Endothelial cell of umbilical vein (primary cell): ENCODE measurements around the gene KIF21B. TPM values are rescaled to one million over a fixed set of nuclear protein-coding genes. Genes with fewer than 3 reads are reported as not detected.

Experiments
- BruUV-seq: library from RNA; stranded (reverse); fragments of 400-500 nt; replicated peaks from 2 replicates; lab custom pipeline; 2021; lab: Mats Ljungman, UMichigan
- CTCF ChIA-PET: fragments of 300-600, 350-600 bp; sonication (Branson Sonifier 250); formaldehyde crosslinking; loops from one replicate; lab custom pipeline; 2021; ENCODE audit warnings: antibody characterized with exemption, inconsistent platforms; lab: Charles Lee
- POLR2A ChIA-PET: fragments of 300-600, 350-600 bp; sonication (Branson Sonifier 250); formaldehyde crosslinking; loops from one replicate; lab custom pipeline; 2021; ENCODE audit warnings: antibody characterized with exemption, inconsistent platforms; lab: Charles Lee
- DNase-seq: peaks from one replicate; pipeline ENCODE4 v3.0.0-alpha.2; 2011; ENCODE audit warnings: low read depth, low spot score
- FAIRE-seq: peaks from 2 replicates; lab custom pipeline; 2011; peaks lifted over from hg19 to GRCh38; lab: Jason Lieb, UNC
- H2AFZ ChIP-seq: 2 replicates; pipeline ENCODE4 v1.6.0; 2012; ENCODE audit warnings: low read depth, low read length, control low read depth, inconsistent platforms
- H3K27ac ChIP-seq: 2 replicates; pipeline ENCODE4 v1.5.1; 2011; ENCODE audit warnings: low read depth, mild to moderate bottlenecking, control low read depth, low read length, moderate library complexity; ENCODE audit not compliant: insufficient read depth
- H3K27me3 ChIP-seq, 2 experiments: 2 replicates each; pipeline versions ENCODE4 v1.6.0 to v1.6.1; 2011; ENCODE audit warnings: low read length in 2 of 2, mixed read lengths in 1 of 2; ENCODE audit not compliant: control insufficient read depth in 2 of 2, insufficient read depth in 2 of 2
- H3K36me3 ChIP-seq, 2 experiments: 2 replicates in 1 of 2; 3 replicates in 1 of 2; pipeline ENCODE4 v1.5.1; 2011; ENCODE audit warnings: low read length in 2 of 2, mild to moderate bottlenecking in 1 of 2, moderate library complexity in 1 of 2; ENCODE audit not compliant: control insufficient read depth in 2 of 2, insufficient read depth in 2 of 2; ENCODE audit errors: extremely low read depth in 1 of 2
- H3K4me1 ChIP-seq: 3 replicates; pipeline ENCODE4 v1.5.1; 2011; ENCODE audit warnings: mild to moderate bottlenecking, low read length; ENCODE audit not compliant: control insufficient read depth, insufficient read depth; ENCODE audit errors: extremely low read depth
- H3K4me2 ChIP-seq: 2 replicates; pipeline ENCODE4 v1.6.1; 2011; ENCODE audit warnings: low read length, control low read depth, mixed read lengths; ENCODE audit not compliant: insufficient read depth
- H3K4me3 ChIP-seq, 3 experiments: fragments of 200-600 bp in 1 of 3; sonication (generic), shearing (Covaris generic) in 1 of 3; replicated peaks in 1 of 3; 2 replicates each; pipeline ENCODE4 v1.5.1; 2011 to 2016; ENCODE audit warnings: control low read depth in 3 of 3, low read length in 3 of 3, mild to moderate bottlenecking in 2 of 3, inconsistent platforms in 1 of 3, low read depth in 1 of 3, moderate library complexity in 1 of 3; ENCODE audit not compliant: insufficient read depth in 1 of 3
- H3K79me2 ChIP-seq: 2 replicates; pipeline ENCODE4 v1.6.0; 2012; ENCODE audit warnings: low read length, inconsistent platforms; ENCODE audit not compliant: control insufficient read depth, insufficient read depth
- H3K9ac ChIP-seq: replicated peaks from 2 replicates; pipeline ENCODE3; 2011; ENCODE audit warnings: low read length, control low read depth; ENCODE audit not compliant: insufficient read depth; ENCODE audit errors: extremely low read depth
- H3K9me1 ChIP-seq: replicated peaks from 3 replicates; pipeline ENCODE4 v1.6.0; 2011; ENCODE audit warnings: mild to moderate bottlenecking, low read length; ENCODE audit not compliant: control insufficient read depth, insufficient read depth; ENCODE audit errors: extremely low read depth
- H3K9me3 ChIP-seq: replicated peaks from 2 replicates; pipeline ENCODE4 v1.5.1; 2012; ENCODE audit warnings: low read length, inconsistent platforms; ENCODE audit not compliant: control insufficient read depth, insufficient read depth
- H4K20me1 ChIP-seq: replicated peaks from 2 replicates; pipeline ENCODE3; 2011; ENCODE audit warnings: mild to moderate bottlenecking, low read length; ENCODE audit not compliant: control insufficient read depth, insufficient read depth; ENCODE audit errors: extremely low read depth
- EZH2 ChIP-seq: IDR thresholded peaks from 2 replicates; pipeline ENCODE4 v1.6.1; 2012; ENCODE audit warnings: borderline replicate concordance, low read depth, mild to moderate bottlenecking, moderate library complexity, low read length, inconsistent platforms; ENCODE audit not compliant: severe bottlenecking
- FOS ChIP-seq: IDR thresholded peaks from 2 replicates; pipeline ENCODE4 v1.6.1; 2011; ENCODE audit warnings: mild to moderate bottlenecking, low read length, moderate library complexity, borderline replicate concordance; ENCODE audit not compliant: insufficient read depth
- GATA2 ChIP-seq: IDR thresholded peaks from 2 replicates; pipeline ENCODE4 v1.7.0; 2011; ENCODE audit warnings: low read depth, mild to moderate bottlenecking, moderate library complexity, mixed read lengths, low read length; ENCODE audit not compliant: insufficient read length, insufficient read depth
- JUN ChIP-seq: IDR thresholded peaks from 2 replicates; pipeline ENCODE4 v1.6.1; 2011; ENCODE audit warnings: borderline replicate concordance, low read depth; ENCODE audit not compliant: insufficient read length, insufficient read depth
- MYC ChIP-seq: IDR thresholded peaks from one replicate; pipeline ENCODE4 v1.6.1; 2011; ENCODE audit warnings: mild to moderate bottlenecking, low read depth, low read length
- POLR2A ChIP-seq: IDR thresholded peaks from 2 replicates; pipeline ENCODE4 v1.6.1; 2012; ENCODE audit warnings: low read depth, mild to moderate bottlenecking, control low read depth, low read length
- POLR2AphosphoS5 ChIP-seq: IDR thresholded peaks from 2 replicates; pipeline ENCODE4 v1.6.1; 2012; ENCODE audit warnings: low read depth, mild to moderate bottlenecking, control low read depth, low read length, moderate library complexity; ENCODE audit not compliant: insufficient read depth
- dilution Hi-C: fragments of 300-500 bp; cut with MboI; formaldehyde crosslinking; loops from one replicate; pipeline ENCODE4 v1.15.0; 2019; ENCODE audit warnings: low sequenced_read_pairs; ENCODE audit not compliant: extremely low pct_ligation_motif_present
- intact Hi-C: fragments of 100-400 bp; cut with micrococcal nuclease; formaldehyde crosslinking; loops from one replicate; pipeline ENCODE4 v1.10.0; 2022
- polyA plus RNA-seq, 4 experiments: library from polyadenylated mRNA; depleted of rRNA in 3 of 4; stranded (reverse) in 3 of 4; unstranded in 1 of 4; fragments of >200 nt; gene quantifications; 2 replicates each; pipeline versions ENCODE4 v1.2.1 to v1.2.3, GENCODE V29; 2011 to 2012; ENCODE audit warnings: missing spikeins in 1 of 4
- total RNA-seq: library from RNA; stranded (reverse); gene quantifications from 2 replicates; pipeline ENCODE4 v1.2.3, GENCODE V29; 2021
- TF ChIP-seq, protein P1 (sequence below), 2 donors: IDR thresholded peaks; 1 replicate in 1 of 2; 2 replicates in 1 of 2; pipeline ENCODE4 v1.5.1; 2011; ENCODE audit warnings: low read length in 2 of 2, mild to moderate bottlenecking in 2 of 2, moderate library complexity in 2 of 2, control low read depth in 1 of 2, inconsistent platforms in 1 of 2, low read depth in 1 of 2; ENCODE audit not compliant: insufficient read depth in 1 of 2; ENCODE audit errors: extremely low read depth in 1 of 2
- TF ChIP-seq, protein P2 (sequence below): IDR thresholded peaks from 2 replicates; pipeline ENCODE4 v1.6.1; 2011; ENCODE audit not compliant: insufficient read depth, insufficient read length

Gene KIF21B
- total and polyA plus RNA-seq, 2 donors (not counting 3 experiments of a cell fraction or from before 2014, with no cell fraction given), result 1.9 to 4.4 TPM

DNA sequence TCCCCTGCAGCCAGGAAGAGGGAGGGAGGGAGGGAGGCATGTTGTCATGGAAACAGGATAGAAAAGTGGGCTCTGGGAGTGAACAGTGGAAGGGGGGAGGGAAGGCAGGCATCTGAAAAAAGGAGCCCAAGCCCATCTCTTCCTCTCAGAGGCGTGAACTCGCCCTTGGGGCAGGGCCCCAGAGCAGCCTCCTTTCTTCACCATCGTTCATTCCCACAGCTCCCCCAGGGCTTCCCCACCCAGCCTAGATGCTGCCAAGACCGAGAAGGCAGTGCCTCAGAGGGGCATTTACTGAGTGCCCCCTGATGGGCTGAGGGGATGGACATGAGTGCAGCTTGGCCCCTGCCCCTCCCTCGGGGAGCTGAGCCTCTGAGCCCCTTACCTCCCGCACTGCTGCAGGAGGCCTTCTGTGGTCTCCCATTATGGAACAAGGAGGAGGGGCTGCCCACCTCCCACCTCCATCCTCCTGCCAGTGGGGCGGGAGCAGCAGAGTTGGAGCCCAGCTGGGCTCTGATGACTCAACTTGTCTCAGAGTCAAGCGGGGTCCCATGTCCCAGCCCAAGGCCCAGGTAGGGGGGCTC lies 39.1 kb upstream of the KIF21B start:
- FAIRE-seq, result no peak
- TF ChIP-seq MYC (no peak), POLR2A (no peak), FOS (no peak), GATA2 (no peak), JUN (no peak), POLR2AphosphoS5 (no peak), EZH2 (no peak)
- TF ChIP-seq, protein P1, sequence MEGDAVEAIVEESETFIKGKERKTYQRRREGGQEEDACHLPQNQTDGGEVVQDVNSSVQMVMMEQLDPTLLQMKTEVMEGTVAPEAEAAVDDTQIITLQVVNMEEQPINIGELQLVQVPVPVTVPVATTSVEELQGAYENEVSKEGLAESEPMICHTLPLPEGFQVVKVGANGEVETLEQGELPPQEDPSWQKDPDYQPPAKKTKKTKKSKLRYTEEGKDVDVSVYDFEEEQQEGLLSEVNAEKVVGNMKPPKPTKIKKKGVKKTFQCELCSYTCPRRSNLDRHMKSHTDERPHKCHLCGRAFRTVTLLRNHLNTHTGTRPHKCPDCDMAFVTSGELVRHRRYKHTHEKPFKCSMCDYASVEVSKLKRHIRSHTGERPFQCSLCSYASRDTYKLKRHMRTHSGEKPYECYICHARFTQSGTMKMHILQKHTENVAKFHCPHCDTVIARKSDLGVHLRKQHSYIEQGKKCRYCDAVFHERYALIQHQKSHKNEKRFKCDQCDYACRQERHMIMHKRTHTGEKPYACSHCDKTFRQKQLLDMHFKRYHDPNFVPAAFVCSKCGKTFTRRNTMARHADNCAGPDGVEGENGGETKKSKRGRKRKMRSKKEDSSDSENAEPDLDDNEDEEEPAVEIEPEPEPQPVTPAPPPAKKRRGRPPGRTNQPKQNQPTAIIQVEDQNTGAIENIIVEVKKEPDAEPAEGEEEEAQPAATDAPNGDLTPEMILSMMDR (IDR thresholded peaks at IDR 0.05; ENCODE audit: extremely low read depth in 1 of 2, insufficient read depth in 1 of 2, low read depth in 1 of 2, low read length in 2 of 2), result no peak
- TF ChIP-seq, protein P2, sequence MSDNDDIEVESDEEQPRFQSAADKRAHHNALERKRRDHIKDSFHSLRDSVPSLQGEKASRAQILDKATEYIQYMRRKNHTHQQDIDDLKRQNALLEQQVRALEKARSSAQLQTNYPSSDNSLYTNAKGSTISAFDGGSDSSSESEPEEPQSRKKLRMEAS, result no peak
- H3K27me3 ChIP-seq, result peaks cover under 1 to 15% of the 10 kb centered on the region in 2 experiments

More for the DNA sequence above, 39.1 kb upstream of the KIF21B start:
- no peak overlapping the region for H2AFZ ChIP-seq
- no peaks in the 10 kb centered on the region for H3K36me3 ChIP-seq
- H3K79me2 ChIP-seq, result no peaks in the 10 kb centered on the region
- no peaks in the 10 kb centered on the region for H4K20me1 ChIP-seq
- H3K9ac ChIP-seq, result no peak overlapping the region
- H3K4me3 ChIP-seq, result no peak overlapping the region
- CTCF ChIA-PET, result interaction anchor here (1.1 kb wide), 1 partner anchor 91 kb away, joined by 3 read pairs; no protein-coding TSS in a partner anchor
- no peak for DNase-seq
- H3K9me3 ChIP-seq, result no peaks in the 10 kb centered on the region
- H3K9me1 ChIP-seq, result no peaks in the 10 kb centered on the region
- POLR2A ChIA-PET, result no interaction called here
- H3K27ac ChIP-seq, result no peak overlapping the region
- no TSS peak for BruUV-seq
- intact Hi-C loops (no loop called here), dilution Hi-C loops (no loop called here)
- no peaks in the 10 kb centered on the region for H3K4me1 ChIP-seq
- no peak overlapping the region for H3K4me2 ChIP-seq
